SJSA1 (cell line): Measurements from ENCODE around the gene MAPKAPK3. TPM values are rescaled to one million over a fixed set of nuclear protein-coding genes. Genes with fewer than 3 reads are reported as not detected.

Source experiments
- DNase-seq, 2 experiments: peaks; one replicate each; pipeline ENCODE4 v3.0.0-alpha.2; 2015 to 2020; ENCODE audit warnings: low spot score in 2 of 2, low read depth in 1 of 2
- H3K27ac ChIP-seq: fragments of 250-450 bp; sonication (Bioruptor Pico); 2 replicates; pipeline ENCODE4 v1.5.1; 2020; ENCODE audit warnings: mild to moderate bottlenecking, moderate library complexity
- H3K27me3 ChIP-seq: fragments of 250-450 bp; sonication (Bioruptor Pico); replicated peaks from 2 replicates; pipeline ENCODE4 v1.5.1; 2020; ENCODE audit warnings: mild to moderate bottlenecking, moderate library complexity
- H3K36me3 ChIP-seq: fragments of 250-450 bp; sonication (Bioruptor Pico); 2 replicates; pipeline ENCODE4 v1.5.1; 2020; ENCODE audit warnings: mild to moderate bottlenecking
- H3K4me1 ChIP-seq: fragments of 250-450 bp; sonication (Bioruptor Pico); replicated peaks from 2 replicates; pipeline ENCODE4 v1.6.1; 2021; ENCODE audit warnings: mild to moderate bottlenecking
- H3K4me3 ChIP-seq: fragments of 250-450 bp; sonication (Bioruptor Pico); 2 replicates; pipeline ENCODE4 v1.5.1; 2020; ENCODE audit warnings: mild to moderate bottlenecking
- H3K9me3 ChIP-seq: fragments of 250-450 bp; sonication (Bioruptor Pico); replicated peaks from 2 replicates; pipeline ENCODE4 v1.5.1; 2020; ENCODE audit warnings: mild to moderate bottlenecking
- total RNA-seq: library from RNA; depleted of rRNA; stranded (reverse); fragments of >200 nt; shearing (Covaris generic); gene quantifications from 2 replicates; pipeline ENCODE4 v1.2.3, GENCODE V29; 2014

Gene MAPKAPK3
- total RNA-seq, 1 experiment from 2014 or later: 7.3 TPM

DNA sequence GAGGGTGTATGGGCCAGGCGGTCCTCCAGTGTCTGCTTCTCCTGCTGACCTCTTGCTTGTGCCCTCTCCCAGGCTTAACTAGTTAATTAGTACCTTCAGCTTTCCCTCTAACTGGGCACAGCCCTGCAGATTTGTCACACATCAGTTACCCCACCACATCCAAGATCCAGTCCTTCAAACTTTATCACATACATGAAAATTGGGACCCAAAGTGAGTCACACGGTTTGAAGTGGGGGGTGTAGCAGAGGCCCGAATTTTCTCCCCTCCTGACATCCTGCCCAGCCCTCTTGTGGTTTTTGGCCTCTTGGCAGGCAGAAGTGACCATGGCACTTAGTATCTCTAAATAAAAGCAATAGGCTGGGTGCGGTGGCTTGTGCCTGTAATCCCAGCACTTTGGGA lies 3.9 kb downstream of the MAPKAPK3 start:
- Histone ChIP-seq H3K27me3 (no peaks in the 10 kb centered on the region), H3K4me3 (no peak overlapping the region), H3K27ac (no peak overlapping the region), H3K9me3 (no peaks in the 10 kb centered on the region), H3K4me1 (peaks cover 28% of the 10 kb centered on the region), H3K36me3 (no peaks in the 10 kb centered on the region)
- no peak for DNase-seq

DNA sequence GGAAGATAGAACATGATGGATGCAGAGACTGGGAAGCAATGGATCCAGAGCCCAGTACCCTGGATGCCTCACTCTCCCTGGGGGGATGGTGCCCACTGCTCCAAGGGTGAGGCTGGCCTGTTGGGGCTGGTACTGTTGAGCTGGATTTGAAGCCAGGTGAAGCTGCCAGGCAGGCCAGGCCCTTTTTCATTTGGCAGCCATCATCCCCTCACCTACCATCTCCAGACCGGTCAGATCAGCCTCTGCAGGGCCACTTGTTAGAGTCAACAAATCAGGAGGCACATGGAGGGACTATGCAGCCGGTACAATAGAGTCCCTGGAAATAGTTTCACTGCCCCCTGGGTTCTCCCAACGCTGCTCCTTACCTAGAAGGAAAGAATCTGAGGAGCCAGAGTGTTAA lies 5.9 kb downstream of the MAPKAPK3 start:
- DNase-seq: no peak
- Histone ChIP-seq H3K9me3 (no peaks in the 10 kb centered on the region), H3K27me3 (no peaks in the 10 kb centered on the region), H3K4me1 (peaks cover 22% of the 10 kb centered on the region), H3K4me3 (no peak overlapping the region), H3K36me3 (no peaks in the 10 kb centered on the region), H3K27ac (no peak overlapping the region)

DNA sequence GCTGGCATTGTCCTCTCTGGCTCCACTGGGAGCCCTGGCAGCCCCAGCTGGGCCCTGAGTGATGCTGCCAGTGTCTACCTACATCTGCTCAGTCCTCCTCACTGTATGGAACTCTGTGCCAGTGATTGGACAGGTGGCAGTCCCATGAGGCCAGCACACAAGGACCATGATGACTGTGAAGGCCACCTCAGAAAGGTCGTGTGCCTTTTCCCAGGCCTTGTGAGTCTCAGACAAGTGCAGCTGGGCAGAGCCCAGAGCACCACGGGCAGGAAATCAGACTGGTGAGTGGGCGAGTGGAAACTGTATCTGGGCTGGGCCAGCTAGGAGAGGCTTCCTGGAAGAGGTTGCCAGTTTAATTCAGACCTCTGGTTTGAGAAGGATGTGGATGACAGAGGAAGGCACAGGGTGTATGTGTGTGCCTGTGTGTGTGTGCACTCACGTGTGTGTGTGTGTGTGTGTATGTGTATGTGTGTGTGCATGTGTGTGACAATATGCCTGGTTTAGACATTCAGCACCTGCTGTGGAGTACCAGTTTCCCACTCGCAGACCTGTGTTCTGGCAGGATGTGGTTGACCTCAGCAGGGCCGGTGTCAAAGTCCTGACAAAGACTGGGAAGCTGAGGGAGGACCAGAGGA lies 7.0 kb downstream of the MAPKAPK3 start:
- Histone ChIP-seq H3K4me3 (no peak overlapping the region), H3K27me3 (no peaks in the 10 kb centered on the region), H3K36me3 (no peaks in the 10 kb centered on the region), H3K4me1 (peaks cover 23% of the 10 kb centered on the region), H3K27ac (no peak overlapping the region), H3K9me3 (no peaks in the 10 kb centered on the region)
- no peak for DNase-seq

- no peaks in the 10 kb centered on the region for H3K36me3 ChIP-seq
- H3K27me3 ChIP-seq: no peaks in the 10 kb centered on the region
- no peak overlapping the region for H3K27ac ChIP-seq
- DNase-seq: no peak
- no peaks in the 10 kb centered on the region for H3K9me3 ChIP-seq
- H3K4me1 ChIP-seq: peaks cover 23% of the 10 kb centered on the region
- no peak overlapping the region for H3K4me3 ChIP-seq
Measured at GRCh38 chr3:50624634-50625033, 7.7 kb downstream of the MAPKAPK3 start.

DNA sequence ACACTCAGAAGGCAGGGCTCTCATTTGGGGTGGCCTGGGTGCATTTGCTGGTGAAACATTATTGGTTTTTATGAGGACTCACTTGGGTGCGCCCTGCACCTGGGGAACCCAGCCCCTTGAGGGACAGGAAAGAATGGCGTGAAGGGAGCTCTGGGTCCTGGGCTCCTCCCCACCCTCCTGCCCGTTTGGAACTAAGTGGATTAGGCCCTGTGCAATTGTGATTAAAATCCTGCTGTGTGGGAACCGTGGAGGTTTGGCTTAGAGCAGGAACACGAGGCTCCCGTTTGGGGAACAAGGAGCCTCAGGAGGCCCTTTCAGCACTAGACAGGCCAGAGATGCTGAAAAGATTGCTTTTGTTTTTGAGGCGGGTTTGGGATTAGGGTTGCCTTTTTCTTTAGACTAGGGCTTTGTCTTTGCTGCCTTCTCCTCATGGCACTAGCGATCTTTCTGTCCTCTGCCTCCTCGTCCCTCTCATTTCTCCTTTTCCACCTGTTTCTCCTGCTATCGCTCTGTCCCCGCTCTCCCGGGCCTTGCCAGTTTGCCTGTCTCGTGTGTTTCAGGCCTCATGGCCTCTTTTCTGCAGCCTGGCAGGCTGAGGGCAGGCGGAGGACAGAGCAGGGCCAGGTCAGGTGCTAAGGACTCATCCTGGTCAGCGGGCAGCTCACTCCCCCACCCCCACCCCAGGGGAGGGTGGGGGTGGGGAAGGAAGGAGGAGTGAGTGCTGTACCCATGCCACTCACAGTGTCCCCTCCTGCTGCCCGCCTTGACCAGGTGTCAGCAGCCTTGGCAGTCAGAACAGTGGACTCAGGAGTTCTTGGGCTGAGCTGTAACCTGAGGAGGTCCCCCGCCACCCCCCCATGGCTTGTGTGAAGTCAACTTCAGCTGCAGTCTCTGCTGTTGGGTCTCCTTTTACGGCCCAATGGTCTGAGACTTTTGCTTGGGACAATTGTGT lies 8.6 kb downstream of the MAPKAPK3 start:
- DNase-seq: no peak
- Histone ChIP-seq H3K27me3 (no peaks in the 10 kb centered on the region), H3K9me3 (no peaks in the 10 kb centered on the region), H3K27ac (no peak overlapping the region), H3K4me3 (no peak overlapping the region), H3K36me3 (no peaks in the 10 kb centered on the region), H3K4me1 (peaks cover 23% of the 10 kb centered on the region)

DNA sequence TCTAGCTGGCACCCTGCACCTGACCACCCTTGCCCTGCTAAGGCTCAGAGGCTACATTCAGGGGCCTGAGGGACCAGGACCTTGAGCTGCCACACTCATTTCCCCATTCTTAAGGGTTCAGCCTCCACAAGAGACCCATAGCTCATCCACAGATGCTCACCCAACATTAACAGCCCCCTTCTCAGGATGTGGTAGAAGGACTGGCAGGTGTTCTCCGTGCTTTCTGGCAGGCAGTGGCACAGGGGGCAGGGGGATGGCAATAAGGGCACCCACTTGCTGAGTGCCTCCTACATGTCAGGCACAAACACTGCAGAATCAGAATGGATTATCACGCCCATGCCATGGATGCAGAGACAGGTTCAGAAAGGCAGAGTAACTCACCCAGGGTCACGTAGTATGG lies 9.4 kb downstream of the MAPKAPK3 start:
- Histone ChIP-seq H3K9me3 (no peaks in the 10 kb centered on the region), H3K27ac (no peak overlapping the region), H3K4me3 (no peak overlapping the region), H3K36me3 (no peaks in the 10 kb centered on the region), H3K27me3 (no peaks in the 10 kb centered on the region), H3K4me1 (peaks cover 23% of the 10 kb centered on the region)
- DNase-seq: no peak

- Histone ChIP-seq H3K9me3 (no peaks in the 10 kb centered on the region), H3K36me3 (no peaks in the 10 kb centered on the region), H3K27me3 (no peaks in the 10 kb centered on the region), H3K4me3 (no peak overlapping the region), H3K27ac (no peak overlapping the region), H3K4me1 (peaks cover 23% of the 10 kb centered on the region)
- DNase-seq: peak; percentile 71 to 86
Measured at GRCh38 chr3:50627407-50628051, 10.6 kb downstream of the MAPKAPK3 start.

- H3K4me3 ChIP-seq: no peak overlapping the region
- H3K27me3 ChIP-seq: no peaks in the 10 kb centered on the region
Measured at GRCh38 chr3:50628601-50629000, 11.7 kb downstream of the MAPKAPK3 start.

GRCh38 chr3:50630394-50630793 lies 13.4 kb downstream of the MAPKAPK3 start:
- DNase-seq: no peak
- H3K27ac ChIP-seq: no peak overlapping the region
- peaks cover 14% of the 10 kb centered on the region for H3K4me1 ChIP-seq
- no peaks in the 10 kb centered on the region for H3K27me3 ChIP-seq
- no peak overlapping the region for H3K4me3 ChIP-seq
- H3K9me3 ChIP-seq: no peaks in the 10 kb centered on the region
- H3K36me3 ChIP-seq: no peaks in the 10 kb centered on the region

More at GRCh38 chr3:50628601-50629000, 11.7 kb downstream of the MAPKAPK3 start:
- no peak for DNase-seq
- Histone ChIP-seq H3K27ac (no peak overlapping the region), H3K4me1 (peaks cover 23% of the 10 kb centered on the region), H3K36me3 (no peaks in the 10 kb centered on the region), H3K9me3 (no peaks in the 10 kb centered on the region)

DNA sequence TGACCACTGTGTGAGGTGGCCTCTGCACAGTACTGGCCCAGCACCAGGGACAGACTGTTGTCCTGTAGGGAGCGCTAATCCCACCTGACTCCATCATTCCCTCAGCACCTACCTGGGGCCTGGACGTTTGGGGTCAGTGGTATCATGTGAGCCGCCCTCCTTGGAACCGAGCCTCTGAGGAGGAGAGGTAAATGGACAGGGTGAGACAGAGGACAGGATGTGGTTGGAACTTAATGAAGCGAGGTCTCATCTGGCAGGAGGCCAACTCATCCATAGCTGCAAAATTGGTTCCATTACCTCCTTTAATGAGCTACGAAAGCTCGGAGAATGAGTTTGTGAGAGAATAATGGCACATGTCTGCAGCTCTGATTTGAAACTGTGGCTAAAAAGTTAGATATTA lies 13.9 kb downstream of the MAPKAPK3 start:
- Histone ChIP-seq H3K27me3 (no peaks in the 10 kb centered on the region), H3K4me3 (no peak overlapping the region), H3K36me3 (no peaks in the 10 kb centered on the region), H3K27ac (no peak overlapping the region), H3K4me1 (peaks cover 14% of the 10 kb centered on the region), H3K9me3 (no peaks in the 10 kb centered on the region)
- no peak for DNase-seq

DNA sequence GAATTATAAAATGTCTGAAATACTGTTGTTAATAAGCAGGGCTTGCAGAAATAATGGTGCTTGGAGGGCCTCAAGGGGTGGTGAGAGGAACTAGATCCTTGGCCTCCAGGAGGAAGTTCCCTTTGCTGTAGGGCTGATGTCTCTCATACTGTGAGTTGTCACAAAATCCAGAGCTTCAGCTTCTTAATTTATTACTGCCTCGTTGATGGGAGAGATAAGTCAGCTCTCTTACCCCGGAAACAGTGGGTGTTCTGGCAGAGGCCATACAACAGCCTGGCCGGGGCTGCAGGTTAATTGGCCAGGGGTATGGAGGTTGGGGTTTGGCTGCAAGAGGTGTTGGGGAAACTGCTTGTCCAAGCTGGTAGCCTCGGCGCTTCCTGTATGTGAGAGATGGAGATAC lies 15.5 kb downstream of the MAPKAPK3 start:
- Histone ChIP-seq H3K4me3 (no peak overlapping the region), H3K36me3 (no peaks in the 10 kb centered on the region), H3K27ac (no peak overlapping the region), H3K27me3 (no peaks in the 10 kb centered on the region), H3K9me3 (no peaks in the 10 kb centered on the region), H3K4me1 (peaks cover 7% of the 10 kb centered on the region)
- no peak for DNase-seq

DNA sequence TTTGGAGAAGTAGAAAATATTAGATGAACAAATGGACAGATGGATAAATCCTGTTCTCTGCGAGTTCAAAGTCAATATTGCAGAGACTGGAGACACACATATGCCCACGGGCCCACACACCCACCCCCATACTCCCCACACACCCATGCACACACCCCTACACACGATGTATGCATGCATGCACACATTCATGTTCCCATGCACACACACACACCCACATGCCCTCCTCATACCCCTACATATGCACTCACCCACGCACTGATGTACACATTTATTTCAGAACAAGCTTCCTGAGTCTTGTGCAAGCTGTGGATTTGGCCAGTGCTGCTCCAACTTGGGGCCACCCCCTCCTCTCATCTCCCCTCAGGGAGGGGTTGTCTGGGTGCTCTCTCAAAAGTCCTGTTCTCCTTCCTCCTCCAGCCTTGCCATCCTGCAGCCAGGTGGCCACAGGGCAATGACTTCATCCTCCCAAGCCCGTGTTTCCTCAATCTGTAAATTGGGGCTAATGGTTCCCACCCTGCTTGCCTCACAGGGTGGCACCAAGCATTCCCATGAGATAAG lies 16.4 kb downstream of the MAPKAPK3 start:
- no peak for DNase-seq
- no peak overlapping the region for H3K4me3 ChIP-seq
- H3K27ac ChIP-seq: no peak overlapping the region
- no peaks in the 10 kb centered on the region for H3K27me3 ChIP-seq
- no peaks in the 10 kb centered on the region for H3K4me1 ChIP-seq
- no peaks in the 10 kb centered on the region for H3K36me3 ChIP-seq
- no peaks in the 10 kb centered on the region for H3K9me3 ChIP-seq

- H3K4me3 ChIP-seq: no peak overlapping the region
- H3K4me1 ChIP-seq: no peaks in the 10 kb centered on the region
- no peaks in the 10 kb centered on the region for H3K36me3 ChIP-seq
- no peak for DNase-seq
- no peaks in the 10 kb centered on the region for H3K9me3 ChIP-seq
- no peaks in the 10 kb centered on the region for H3K27me3 ChIP-seq
- H3K27ac ChIP-seq: no peak overlapping the region
Measured at GRCh38 chr3:50635066-50635465, 18.1 kb downstream of the MAPKAPK3 start.

- no peak overlapping the region for H3K27ac ChIP-seq
- no peaks in the 10 kb centered on the region for H3K4me1 ChIP-seq
Measured at GRCh38 chr3:50637011-50637410, 20.1 kb downstream of the MAPKAPK3 start.

More at GRCh38 chr3:50637011-50637410, 20.1 kb downstream of the MAPKAPK3 start:
- H3K4me3 ChIP-seq: no peak overlapping the region
- H3K36me3 ChIP-seq: no peaks in the 10 kb centered on the region
- no peaks in the 10 kb centered on the region for H3K9me3 ChIP-seq
- no peak for DNase-seq
- H3K27me3 ChIP-seq: no peaks in the 10 kb centered on the region
